H9 (cell line): Measurements from ENCODE around the gene GSAP. TPM values are rescaled to one million over a fixed set of nuclear protein-coding genes. Genes with fewer than 3 reads are reported as not detected.

ENCODE experiments used
- DNase-seq: peaks from one replicate; pipeline ENCODE4 v3.0.0-alpha.2; 2017
- H2AFZ ChIP-seq: one replicate; pipeline ENCODE4 v1.6.1; 2013; ENCODE audit warnings: mild to moderate bottlenecking, low read length, control low read depth, moderate library complexity
- H2AK5ac ChIP-seq: 2 replicates; pipeline ENCODE4 v1.6.1; 2013; ENCODE audit warnings: low read length, control low read depth, mixed read lengths; ENCODE audit not compliant: insufficient read length
- H2BK120ac ChIP-seq: one replicate; pipeline ENCODE4 v1.6.1; 2013; ENCODE audit warnings: low read depth, mild to moderate bottlenecking, low read length, control low read depth, inconsistent platforms; ENCODE audit not compliant: poor library complexity, severe bottlenecking
- H2BK12ac ChIP-seq: 2 replicates; pipeline ENCODE4 v1.6.1; 2013; ENCODE audit warnings: low read length, control low read depth, mixed read lengths, low read depth; ENCODE audit not compliant: insufficient read length
- H2BK15ac ChIP-seq: 2 replicates; pipeline ENCODE4 v1.6.1; 2013; ENCODE audit warnings: low read depth, low read length, control low read depth
- H2BK20ac ChIP-seq: one replicate; pipeline ENCODE4 v1.6.1; 2013; ENCODE audit warnings: low read depth, mild to moderate bottlenecking, low read length, control low read depth, inconsistent platforms; ENCODE audit not compliant: poor library complexity, severe bottlenecking
- H2BK5ac ChIP-seq: 2 replicates; pipeline ENCODE4 v1.6.1; 2013; ENCODE audit warnings: low read length, control low read depth, mixed read lengths; ENCODE audit not compliant: insufficient read length
- H3K14ac ChIP-seq: 2 replicates; pipeline ENCODE4 v1.6.1; 2013; ENCODE audit warnings: low read length, control low read depth; ENCODE audit not compliant: insufficient read depth
- H3K18ac ChIP-seq: 2 replicates; pipeline ENCODE4 v1.6.1; 2013; ENCODE audit warnings: low read depth, mild to moderate bottlenecking, mixed read lengths, low read length, control low read depth; ENCODE audit not compliant: insufficient read length
- H3K23ac ChIP-seq: 2 replicates; pipeline ENCODE4 v1.6.1; 2013; ENCODE audit warnings: low read length, control low read depth, mixed read lengths, low read depth; ENCODE audit not compliant: insufficient read length
- H3K23me2 ChIP-seq: 2 replicates; pipeline ENCODE4 v1.6.1; 2013; ENCODE audit warnings: low read depth, mild to moderate bottlenecking, mixed read lengths, low read length, control low read depth; ENCODE audit not compliant: insufficient read length, poor library complexity, severe bottlenecking
- H3K27ac ChIP-seq: 2 replicates; pipeline ENCODE4 v1.5.1; 2013; ENCODE audit warnings: low read length, control low read depth, mixed read lengths, low read depth; ENCODE audit not compliant: insufficient read length
- H3K27me3 ChIP-seq: 2 replicates; pipeline ENCODE4 v1.6.1; 2013; ENCODE audit warnings: low read length, control low read depth, inconsistent platforms; ENCODE audit not compliant: insufficient read depth
- H3K4ac ChIP-seq: 2 replicates; pipeline ENCODE4 v1.6.1; 2013; ENCODE audit warnings: low read depth, mild to moderate bottlenecking, control low read depth, inconsistent platforms, low read length, moderate library complexity
- H3K4me1 ChIP-seq: 2 replicates; pipeline ENCODE4 v1.6.1; 2013; ENCODE audit warnings: low read length, control low read depth, inconsistent platforms; ENCODE audit not compliant: insufficient read depth
- H3K4me2 ChIP-seq: 2 replicates; pipeline ENCODE4 v1.6.1; 2013; ENCODE audit warnings: low read length, control low read depth, mixed read lengths; ENCODE audit not compliant: insufficient read length, insufficient read depth
- H3K56ac ChIP-seq: 2 replicates; pipeline ENCODE4 v1.6.1; 2013; ENCODE audit warnings: low read depth, mild to moderate bottlenecking, mixed read lengths, low read length, control low read depth; ENCODE audit not compliant: insufficient read length
- H3K79me1 ChIP-seq: 2 replicates; pipeline ENCODE4 v1.6.1; 2013; ENCODE audit warnings: low read depth, mild to moderate bottlenecking, moderate library complexity, low read length, control low read depth, inconsistent platforms; ENCODE audit not compliant: insufficient read depth, poor library complexity, severe bottlenecking
- H3K79me2 ChIP-seq: 2 replicates; pipeline ENCODE4 v1.6.1; 2013; ENCODE audit warnings: low read length, control low read depth, inconsistent platforms; ENCODE audit not compliant: insufficient read depth
- H3K9ac ChIP-seq: 2 replicates; pipeline ENCODE4 v1.6.1; 2013; ENCODE audit warnings: low read length, control low read depth, mixed read lengths; ENCODE audit not compliant: insufficient read length; ENCODE audit errors: extremely low read depth
- H3K9me3 ChIP-seq: one replicate; pipeline ENCODE4 v1.6.1; 2013; ENCODE audit warnings: low read depth, low read length, inconsistent platforms; ENCODE audit not compliant: control insufficient read depth
- H3T11ph ChIP-seq: one replicate; pipeline ENCODE4 v1.6.1; 2013; ENCODE audit warnings: mild to moderate bottlenecking, low read length, control low read depth, inconsistent platforms
- H4K20me1 ChIP-seq: one replicate; pipeline ENCODE4 v1.6.1; 2013; ENCODE audit not compliant: control insufficient read depth, insufficient read length, insufficient read depth
- H4K5ac ChIP-seq: 2 replicates; pipeline ENCODE4 v1.6.1; 2013; ENCODE audit warnings: low read depth, mild to moderate bottlenecking, mixed read lengths, low read length, control low read depth; ENCODE audit not compliant: insufficient read length
- H4K8ac ChIP-seq: replicated peaks from 2 replicates; pipeline ENCODE4 v1.6.1; 2013; ENCODE audit warnings: low read length, control low read depth, mixed read lengths, low read depth; ENCODE audit not compliant: insufficient read length
- H4K91ac ChIP-seq: 2 replicates; pipeline ENCODE4 v1.6.1; 2013; ENCODE audit warnings: low read depth, mild to moderate bottlenecking, moderate library complexity, mixed read lengths, low read length, control low read depth; ENCODE audit not compliant: insufficient read length
- H3K27ac Mint-ChIP-seq, 3 experiments: 2 replicates in 2 of 3; 3 replicates in 1 of 3; pipeline ENCODE4 v1.8.0; 2020 to 2021; ENCODE audit warnings: mixed read lengths in 3 of 3, mild to moderate bottlenecking in 1 of 3, moderate library complexity in 1 of 3
- H3K27me3 Mint-ChIP-seq: 2 replicates; pipeline ENCODE4 v1.8.0; 2021; ENCODE audit warnings: low read depth, mild to moderate bottlenecking, moderate library complexity, mixed read lengths
- H3K36me3 Mint-ChIP-seq, 3 experiments: 2 replicates in 2 of 3; 3 replicates in 1 of 3; pipeline ENCODE4 v1.8.0; 2020 to 2021; ENCODE audit warnings: low read depth in 3 of 3, mixed read lengths in 3 of 3; ENCODE audit not compliant: insufficient read depth in 1 of 3
- H3K4me1 Mint-ChIP-seq, 2 experiments: 2 replicates each; pipeline ENCODE4 v1.8.0; 2020; ENCODE audit warnings: mixed read lengths in 2 of 2
- H3K4me3 Mint-ChIP-seq, 2 experiments: 2 replicates in 1 of 2; 3 replicates in 1 of 2; pipeline ENCODE4 v1.8.0; 2020 to 2021; ENCODE audit warnings: mild to moderate bottlenecking in 2 of 2, mixed read lengths in 2 of 2, moderate library complexity in 1 of 2
- H3K9me3 Mint-ChIP-seq, 2 experiments: 2 replicates in 1 of 2; 3 replicates in 1 of 2; pipeline ENCODE4 v1.8.0; 2020; ENCODE audit warnings: mild to moderate bottlenecking in 2 of 2, mixed read lengths in 2 of 2, moderate library complexity in 1 of 2
- CTCF ChIP-seq: fragments of 200-600 bp; sonication (generic); conservative IDR thresholded peaks from 3 replicates; pipeline ENCODE4 v1.8.0; 2021; ENCODE audit warnings: antibody characterized with exemption, mild to moderate bottlenecking
- WGBS: extraction: QIAGEN DNeasy Blood & Tissue Kit; methylation state at CpG from one replicate; pipeline ENCODE4 v1.1.7; 2013; ENCODE audit warnings: missing lambda C conversion rate, low lambda C conversion rate, mixed read lengths; ENCODE audit not compliant: insufficient read length; ENCODE audit errors: extremely low coverage; 5-methylcytosine and 5-hydroxymethylcytosine counted together
- total RNA-seq: library from RNA; stranded (reverse); gene quantifications from 2 replicates; pipeline ENCODE4 v1.2.1, GENCODE V29; 2021

GSAP gene
- total RNA-seq, 1 experiment from 2014 or later, result 1.9 TPM

- H3K79me1 ChIP-seq, result no peaks in the 10 kb centered on the region
- no peak overlapping the region for H4K5ac ChIP-seq
- H2BK12ac ChIP-seq, result no peak overlapping the region
- no peak for TF ChIP-seq CTCF
- no peak overlapping the region for H2AFZ ChIP-seq
- no peaks in the 10 kb centered on the region for H3K36me3 Mint-ChIP-seq
- no peak overlapping the region for H3K56ac ChIP-seq
- H3K79me2 ChIP-seq, result no peaks in the 10 kb centered on the region
- peaks cover 57 to 62% of the 10 kb centered on the region in 2 experiments for H3K4me1 Mint-ChIP-seq
- no CpG with 5 or more reads among the region's 5 CpGs for WGBS
- no peaks in the 10 kb centered on the region for H4K20me1 ChIP-seq
- no peak overlapping the region for H3T11ph ChIP-seq
- peak overlapping the region; percentile 46 to 54; a peak in 2 of 5 replicates for H3K4me3 Mint-ChIP-seq
- no peak overlapping the region for H2BK5ac ChIP-seq
- no peak overlapping the region for H4K8ac ChIP-seq
- H3K9ac ChIP-seq, result no peak overlapping the region
- no peaks in the 10 kb centered on the region for H3K27me3 ChIP-seq
- H3K14ac ChIP-seq, result no peak overlapping the region
- peak overlapping the region; percentile 23 to 96 (median 78); a peak in 5 of 7 replicates for H3K27ac Mint-ChIP-seq
- no peaks in the 10 kb centered on the region for H3K9me3 ChIP-seq
- H3K9me3 Mint-ChIP-seq, result no peaks in the 10 kb centered on the region; a peak in 1 of 5 replicates
- H3K4me1 ChIP-seq, result peaks cover 14% of the 10 kb centered on the region
- H3K18ac ChIP-seq, result no peak overlapping the region
- no peak overlapping the region for H4K91ac ChIP-seq
- peaks cover 3% of the 10 kb centered on the region for H3K23me2 ChIP-seq
- no peak overlapping the region for H3K27ac ChIP-seq
- no peak overlapping the region for H2BK15ac ChIP-seq
- no peaks in the 10 kb centered on the region; the same call in 1 of the 2 replicates for H3K27me3 Mint-ChIP-seq
- no peak overlapping the region for H2BK120ac ChIP-seq
- no peak overlapping the region for H3K23ac ChIP-seq
- H2AK5ac ChIP-seq, result no peak overlapping the region
- H3K4ac ChIP-seq, result no peak overlapping the region
- peak overlapping the region; percentile 17 for H3K4me2 ChIP-seq
- DNase-seq, result no peak
- H2BK20ac ChIP-seq, result peak overlapping the region; percentile 14
Measured at GRCh38 chr7:77426052-77426404, 9.9 kb upstream of the GSAP start.
